HEK293T (cell line): ENCODE measurements around the gene TMEM203.

Experiments
- CTCF ChIA-PET: fragments of 350-600 bp; formaldehyde crosslinking; extraction: SDS; loops from one replicate; lab custom pipeline; 2021; ENCODE audit warnings: antibody characterized with exemption, inconsistent platforms; lab: Yijun Ruan, JAX
- POLR2A ChIA-PET: fragments of 350-600 bp; formaldehyde crosslinking; extraction: SDS; loops from one replicate; lab custom pipeline; 2020; ENCODE audit warnings: antibody characterized with exemption, inconsistent platforms; lab: Yijun Ruan, JAX
- DNase-seq: peaks from one replicate; pipeline ENCODE4 v3.0.0; 2012; ENCODE audit warnings: mixed read lengths; ENCODE audit errors: extremely low spot score
- ARNT ChIP-seq: fragments of 450-650 bp; IDR thresholded peaks from 2 replicates; pipeline ENCODE4 v1.6.1; 2017; ENCODE audit warnings: mild to moderate bottlenecking
- BHLHE40 ChIP-seq: fragments of 450-650 bp; IDR thresholded peaks from 2 replicates; pipeline ENCODE4 v1.6.1; 2016; ENCODE audit warnings: mild to moderate bottlenecking, moderate library complexity, borderline replicate concordance
- CTBP1 ChIP-seq: fragments of 450-650 bp; IDR thresholded peaks from 2 replicates; pipeline ENCODE4 v1.6.1; 2016; ENCODE audit warnings: borderline replicate concordance
- ELF4 ChIP-seq: fragments of 450-650 bp; IDR thresholded peaks from 2 replicates; pipeline ENCODE4 v1.6.1; 2017; ENCODE audit warnings: antibody characterized with exemption
- FOXA1 ChIP-seq: fragments of 450-650 bp; IDR thresholded peaks from 2 replicates; pipeline ENCODE4 v1.6.1; 2016; ENCODE audit warnings: mild to moderate bottlenecking
- FOXK2 ChIP-seq: fragments of 450-650 bp; IDR thresholded peaks from 2 replicates; pipeline ENCODE4 v1.6.1; 2016; ENCODE audit warnings: mild to moderate bottlenecking
- FOXM1 ChIP-seq: fragments of 450-650 bp; IDR thresholded peaks from 2 replicates; pipeline ENCODE4 v1.6.1; 2017; ENCODE audit warnings: mild to moderate bottlenecking, borderline replicate concordance
- HDGF ChIP-seq: fragments of 450-650 bp; IDR thresholded peaks from 2 replicates; pipeline ENCODE4 v1.6.1; 2017; ENCODE audit warnings: antibody characterized with exemption, borderline replicate concordance
- L3MBTL2 ChIP-seq: fragments of 450-650 bp; conservative IDR thresholded peaks from 2 replicates; pipeline ENCODE4 v1.6.1; 2016; ENCODE audit warnings: mild to moderate bottlenecking
- LEF1 ChIP-seq: fragments of 450-650 bp; IDR thresholded peaks from 2 replicates; pipeline ENCODE4 v1.6.1; 2017; ENCODE audit warnings: mild to moderate bottlenecking, borderline replicate concordance
- NFRKB ChIP-seq: fragments of 450-650 bp; IDR thresholded peaks from 2 replicates; pipeline ENCODE4 v1.6.1; 2016; ENCODE audit warnings: mild to moderate bottlenecking, moderate library complexity
- SP1 ChIP-seq: fragments of 450-650 bp; IDR thresholded peaks from 2 replicates; pipeline ENCODE4 v1.6.1; 2017
- SUZ12 ChIP-seq: fragments of 450-650 bp; IDR thresholded peaks from 2 replicates; pipeline ENCODE4 v1.6.1; 2016; ENCODE audit warnings: mild to moderate bottlenecking
- TARDBP ChIP-seq: fragments of 450-650 bp; IDR thresholded peaks from 2 replicates; pipeline ENCODE4 v1.6.1; 2016
- ZNF384 ChIP-seq: fragments of 450-650 bp; IDR thresholded peaks from 2 replicates; pipeline ENCODE4 v1.6.1; 2016
- TF ChIP-seq, protein P1 (sequence below): fragments of 450-650 bp; IDR thresholded peaks from 2 replicates; pipeline ENCODE4 v1.6.1; 2016

The TMEM203 gene

DNA sequence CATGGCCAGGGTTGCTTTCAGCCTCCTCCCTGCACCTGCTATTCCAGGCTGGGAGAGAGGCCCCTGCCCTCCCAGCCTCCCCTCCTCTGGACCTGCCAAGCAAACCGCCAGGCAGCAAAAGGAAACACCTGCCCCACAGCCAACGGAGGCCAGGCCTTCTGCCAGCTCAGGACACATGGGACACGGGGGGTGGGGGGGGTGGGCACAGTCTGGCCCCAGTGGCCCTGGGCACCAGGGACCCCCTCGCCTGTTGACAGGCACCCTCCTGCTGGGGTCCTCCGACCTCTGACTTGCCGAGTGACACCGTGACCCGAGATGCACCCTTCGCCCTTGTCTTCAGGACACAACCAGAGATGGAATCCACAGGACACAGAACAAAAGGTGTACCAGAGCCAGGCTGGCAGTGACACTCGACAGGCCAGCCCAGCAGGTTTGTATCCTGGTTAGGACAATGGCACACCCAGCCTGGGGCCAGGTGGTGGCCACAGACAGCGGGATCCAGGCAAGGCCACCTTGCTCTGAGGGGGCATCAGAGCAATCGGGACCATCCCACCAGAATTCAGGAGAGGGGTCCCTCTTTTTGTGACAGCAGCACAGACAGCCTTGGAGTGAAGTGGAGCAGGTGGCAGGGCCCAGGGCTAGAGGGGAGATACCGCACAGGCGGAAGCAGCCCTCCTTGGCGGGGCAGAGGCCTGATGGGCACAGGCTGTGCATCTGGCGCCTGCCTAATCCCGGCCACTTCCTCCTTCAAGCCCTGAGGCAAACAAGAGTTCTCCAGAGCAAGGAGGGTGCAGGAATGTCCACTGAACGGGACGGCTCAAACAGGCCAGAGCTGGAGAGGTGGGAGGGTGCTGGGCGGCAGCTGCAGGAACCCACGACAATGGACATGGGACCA, 32.3 kb downstream of the TMEM203 start:
- DNase-seq = no peak
- TF ChIP-seq ARNT (no peak), HDGF (no peak), NFRKB (no peak), ZNF384 (no peak), FOXK2 (no peak), BHLHE40 (no peak), ELF4 (no peak), SUZ12 (no peak), SP1 (no peak)
- ChIA-PET CTCF (interaction anchor here (1.0 kb wide), 1 partner anchor 63 kb away, joined by 3 read pairs; no protein-coding TSS in a partner anchor), POLR2A (interaction anchor here (1.7 to 1.9 kb wide), 2 partner anchors 43 to 68 kb away, joined by 4 to 6 read pairs; partner anchors contain the start of gene TUBB4B)

DNA sequence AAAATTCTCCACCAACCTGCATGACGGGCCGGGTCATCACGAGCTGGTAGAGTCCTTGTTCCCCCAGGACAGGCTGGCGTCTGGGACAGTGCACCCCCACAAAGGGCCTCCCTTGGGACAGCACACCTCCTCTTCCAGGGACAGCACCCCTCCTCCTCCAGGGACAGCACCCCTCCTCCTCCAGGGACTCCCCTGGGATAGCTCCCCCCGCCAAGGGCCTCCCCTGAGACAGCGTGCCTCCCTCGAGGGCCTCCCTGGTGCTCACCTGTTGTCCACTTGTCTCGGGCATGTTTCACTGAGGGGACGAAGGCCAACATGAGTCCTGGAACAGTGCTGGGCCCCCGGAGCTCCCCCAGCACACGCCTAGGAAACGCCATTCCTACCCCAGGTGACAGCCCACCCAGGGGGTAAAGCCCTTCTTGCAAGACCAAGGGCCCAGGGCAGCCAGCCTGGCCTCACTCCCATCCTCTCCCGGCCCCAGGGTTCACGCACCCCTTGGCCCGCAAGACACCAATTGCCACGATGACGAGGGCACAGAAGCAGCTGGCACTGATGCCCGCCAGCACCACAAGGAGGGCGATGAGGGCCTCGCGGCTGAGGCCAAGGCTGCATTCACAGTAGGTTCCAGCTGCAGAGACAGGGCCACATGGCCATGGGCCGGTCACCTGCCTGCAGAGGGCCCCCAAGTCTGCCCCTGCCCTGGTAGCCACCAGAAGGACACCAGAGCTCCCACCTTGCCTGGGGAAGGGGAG, 34.1 kb downstream of the TMEM203 start:
- ChIA-PET CTCF (no interaction called here), POLR2A (interaction anchor here (1.0 to 3.2 kb wide), 6 partner anchors 17 to 70 kb away, joined by 3 to 8 read pairs (median 4); partner anchors contain the start of genes ANAPC2 and TUBB4B)
- TF ChIP-seq ELF4 = no peak
- TF ChIP-seq HDGF = no peak
- TF ChIP-seq NFRKB = no peak
- TF ChIP-seq ARNT = no peak
- no peak for TF ChIP-seq SUZ12
- TF ChIP-seq, protein P1, sequence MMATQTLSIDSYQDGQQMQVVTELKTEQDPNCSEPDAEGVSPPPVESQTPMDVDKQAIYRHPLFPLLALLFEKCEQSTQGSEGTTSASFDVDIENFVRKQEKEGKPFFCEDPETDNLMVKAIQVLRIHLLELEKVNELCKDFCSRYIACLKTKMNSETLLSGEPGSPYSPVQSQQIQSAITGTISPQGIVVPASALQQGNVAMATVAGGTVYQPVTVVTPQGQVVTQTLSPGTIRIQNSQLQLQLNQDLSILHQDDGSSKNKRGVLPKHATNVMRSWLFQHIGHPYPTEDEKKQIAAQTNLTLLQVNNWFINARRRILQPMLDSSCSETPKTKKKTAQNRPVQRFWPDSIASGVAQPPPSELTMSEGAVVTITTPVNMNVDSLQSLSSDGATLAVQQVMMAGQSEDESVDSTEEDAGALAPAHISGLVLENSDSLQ = no peak
- TF ChIP-seq TARDBP = no peak
- no peak for TF ChIP-seq ZNF384
- TF ChIP-seq FOXM1 = no peak
- no peak for TF ChIP-seq FOXA1
- TF ChIP-seq CTBP1 = no peak
- no peak for TF ChIP-seq LEF1
- no peak for TF ChIP-seq BHLHE40
- TF ChIP-seq SP1 = no peak
- TF ChIP-seq L3MBTL2 = no peak
- no peak for TF ChIP-seq FOXK2
- DNase-seq = no peak

GRCh38 chr9:137170486-137171148, 34.8 kb downstream of the TMEM203 start:
- ChIA-PET CTCF (no interaction called here), POLR2A (interaction anchor here (0.9 to 3.2 kb wide), 7 partner anchors 17 to 70 kb away, joined by 3 to 8 read pairs (median 4); partner anchors contain the start of genes ANAPC2, SSNA1 and TUBB4B)
- TF ChIP-seq NFRKB (no peak), SP1 (no peak), ZNF384 (no peak), HDGF (no peak), BHLHE40 (no peak), ELF4 (no peak), FOXK2 (no peak)
- no peak for DNase-seq

- no peak for DNase-seq
- TF ChIP-seq FOXM1 = no peak
- no peak for TF ChIP-seq LEF1
- no peak for TF ChIP-seq ZNF384
- TF ChIP-seq FOXA1 = no peak
- no peak for TF ChIP-seq SUZ12
- no peak for TF ChIP-seq L3MBTL2
- TF ChIP-seq, protein P1 = no peak
- TF ChIP-seq CTBP1 = no peak
- no peak for TF ChIP-seq TARDBP
- no peak for TF ChIP-seq HDGF
- TF ChIP-seq BHLHE40 = no peak
- TF ChIP-seq ELF4 = no peak
- no peak for TF ChIP-seq FOXK2
- no peak for TF ChIP-seq SP1
- POLR2A ChIA-PET = interaction anchor here (0.9 to 3.2 kb wide), 5 partner anchors 19 to 83 kb away, joined by 3 to 8 read pairs (median 4); partner anchors contain the start of genes ANAPC2, MAN1B1, SSNA1 and TUBB4B
- CTCF ChIA-PET = no interaction called here
These were observed 35.5 kb downstream of the TMEM203 start, which contains the start of gene LRRC26 for GRCh38 chr9:137169896-137170358. Gene LRRC26 (minus strand): TSS chr9:137170051. CDS start chr9:137169943, 108 bp downstream.

DNA sequence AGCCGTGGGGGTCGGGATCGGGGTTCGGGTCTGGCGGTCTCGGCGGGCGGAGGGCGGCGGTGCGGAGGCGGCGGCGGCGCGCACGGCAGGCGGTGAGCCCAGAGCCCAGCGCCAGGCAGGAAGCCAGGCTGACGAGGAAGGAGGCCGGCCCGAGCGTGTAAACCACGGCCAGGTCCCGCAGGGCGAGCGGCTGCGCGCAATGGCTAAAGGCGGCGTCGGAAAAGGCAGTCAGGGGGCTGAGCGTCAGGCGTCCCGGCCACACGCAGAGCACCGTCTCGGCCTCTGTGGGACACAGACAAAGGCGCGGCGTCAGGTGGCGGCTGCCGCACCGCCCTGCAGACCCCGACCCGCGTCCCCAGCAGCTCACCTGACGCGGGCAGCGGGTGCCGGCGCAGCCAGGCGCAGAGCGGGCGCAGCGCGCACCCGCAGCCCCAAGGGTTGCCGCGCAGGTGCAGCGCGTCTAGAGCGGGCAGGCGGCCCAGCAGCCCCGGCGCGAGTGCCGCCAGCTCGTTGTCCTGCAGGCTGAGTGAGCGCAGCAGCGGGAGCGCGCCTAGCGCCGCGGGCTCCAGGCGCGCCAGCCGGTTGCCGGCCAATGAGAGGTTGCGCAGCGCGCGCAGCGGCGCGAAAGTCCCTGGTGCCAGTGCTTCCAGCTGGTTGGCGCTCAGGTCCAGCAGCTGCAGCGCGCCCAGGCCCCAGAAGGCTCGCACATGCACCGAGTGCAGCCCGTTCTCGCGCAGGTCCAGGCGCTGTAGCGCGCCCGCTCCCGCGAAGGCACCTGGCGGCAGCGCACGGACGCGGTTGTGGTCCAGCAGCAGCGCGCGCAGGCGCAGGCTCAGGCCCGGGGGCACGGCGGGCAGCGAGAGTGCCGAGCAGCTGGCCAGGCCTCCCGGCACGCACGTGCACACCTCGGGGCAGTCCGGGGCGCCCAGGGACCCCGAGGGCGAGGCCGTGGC, 36.3 kb downstream of the TMEM203 start:
- CTCF ChIA-PET = no interaction called here
- peak; percentile 58; the same call in 1 of the 2 replicates for TF ChIP-seq CTBP1
- no peak for TF ChIP-seq ELF4
- POLR2A ChIA-PET = interaction anchor here (0.9 to 3.2 kb wide), 7 partner anchors 12 to 82 kb away, joined by 3 to 8 read pairs (median 4); partner anchors contain the start of genes ANAPC2, MAN1B1, SSNA1 and TUBB4B
- DNase-seq = peak; percentile 65
